HFFc6 (cell line): Measurements from ENCODE around the gene PALD1. TPM values are rescaled to one million over a fixed set of nuclear protein-coding genes. Genes with fewer than 3 reads are reported as not detected.
"Not testable (repeated sequence)": the region's sequence is repeated elsewhere in the genome, so short reads cannot be mapped to it uniquely, and the experiment has no call there.

Experiments used
- DNase-seq: peaks from one replicate; pipeline ENCODE4 v3.0.0-alpha.2; 2018
- H3K27ac Mint-ChIP-seq: 2 replicates; pipeline ENCODE4 v1.8.0; 2020; ENCODE audit warnings: mild to moderate bottlenecking, mixed read lengths
- H3K27me3 Mint-ChIP-seq: 2 replicates; pipeline ENCODE4 v1.8.0; 2021; ENCODE audit warnings: mild to moderate bottlenecking, moderate library complexity, mixed read lengths; ENCODE audit not compliant: insufficient read depth
- H3K36me3 Mint-ChIP-seq: 2 replicates; pipeline ENCODE4 v1.8.0; 2021; ENCODE audit warnings: low read depth, mixed read lengths
- H3K4me1 Mint-ChIP-seq: 2 replicates; pipeline ENCODE4 v1.8.0; 2020; ENCODE audit warnings: low read depth, mixed read lengths
- H3K4me3 Mint-ChIP-seq: 2 replicates; pipeline ENCODE4 v1.8.0; 2020; ENCODE audit warnings: mild to moderate bottlenecking, moderate library complexity, mixed read lengths
- H3K9me3 Mint-ChIP-seq: 2 replicates; pipeline ENCODE4 v1.8.0; 2020; ENCODE audit warnings: mild to moderate bottlenecking, mixed read lengths
- total RNA-seq, 6 experiments: library from RNA; stranded (reverse); fragmentation: NEBNext Ultra II Directional; extraction: Animal tissue kit (Norgen Biotek cat#: 25700); gene quantifications; 2 replicates in 1 of 6; 3 replicates in 5 of 6; pipeline ENCODE4 v1.2.3, GENCODE V29; 2021
- TF ChIP-seq, protein P1 (sequence below): fragments of 200-600 bp; sonication (generic); IDR thresholded peaks from 2 replicates; pipeline ENCODE4 v1.5.0; 2021; ENCODE audit warnings: antibody characterized with exemption, mild to moderate bottlenecking

Gene PALD1
- total RNA-seq, 6 experiments from 2014 or later, result not detected

GRCh38 chr10:70613941-70614340, 135.4 kb downstream of the PALD1 start:
- no peaks in the 10 kb centered on the region for H3K36me3 Mint-ChIP-seq
- TF ChIP-seq, protein P1, sequence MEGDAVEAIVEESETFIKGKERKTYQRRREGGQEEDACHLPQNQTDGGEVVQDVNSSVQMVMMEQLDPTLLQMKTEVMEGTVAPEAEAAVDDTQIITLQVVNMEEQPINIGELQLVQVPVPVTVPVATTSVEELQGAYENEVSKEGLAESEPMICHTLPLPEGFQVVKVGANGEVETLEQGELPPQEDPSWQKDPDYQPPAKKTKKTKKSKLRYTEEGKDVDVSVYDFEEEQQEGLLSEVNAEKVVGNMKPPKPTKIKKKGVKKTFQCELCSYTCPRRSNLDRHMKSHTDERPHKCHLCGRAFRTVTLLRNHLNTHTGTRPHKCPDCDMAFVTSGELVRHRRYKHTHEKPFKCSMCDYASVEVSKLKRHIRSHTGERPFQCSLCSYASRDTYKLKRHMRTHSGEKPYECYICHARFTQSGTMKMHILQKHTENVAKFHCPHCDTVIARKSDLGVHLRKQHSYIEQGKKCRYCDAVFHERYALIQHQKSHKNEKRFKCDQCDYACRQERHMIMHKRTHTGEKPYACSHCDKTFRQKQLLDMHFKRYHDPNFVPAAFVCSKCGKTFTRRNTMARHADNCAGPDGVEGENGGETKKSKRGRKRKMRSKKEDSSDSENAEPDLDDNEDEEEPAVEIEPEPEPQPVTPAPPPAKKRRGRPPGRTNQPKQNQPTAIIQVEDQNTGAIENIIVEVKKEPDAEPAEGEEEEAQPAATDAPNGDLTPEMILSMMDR, result no peak
- H3K27me3 Mint-ChIP-seq, result peaks cover 22% of the 10 kb centered on the region
- H3K27ac Mint-ChIP-seq, result no peak overlapping the region
- DNase-seq, result no peak
- no peak overlapping the region for H3K4me3 Mint-ChIP-seq
- H3K4me1 Mint-ChIP-seq, result no peaks in the 10 kb centered on the region
- H3K9me3 Mint-ChIP-seq, result no peaks in the 10 kb centered on the region

GRCh38 chr10:70614364-70614763, 135.8 kb downstream of the PALD1 start:
- not testable (repeated sequence) for DNase-seq, H3K4me3 Mint-ChIP-seq, H3K9me3 Mint-ChIP-seq, H3K4me1 Mint-ChIP-seq, H3K36me3 Mint-ChIP-seq, H3K27ac Mint-ChIP-seq
- H3K27me3 Mint-ChIP-seq, result peaks cover 22% of the 10 kb centered on the region

- H3K4me1 Mint-ChIP-seq, result no peaks in the 10 kb centered on the region
- DNase-seq, result no peak
- H3K4me3 Mint-ChIP-seq, result no peak overlapping the region
- no peak overlapping the region for H3K27ac Mint-ChIP-seq
- peaks cover 7% of the 10 kb centered on the region for H3K36me3 Mint-ChIP-seq
- TF ChIP-seq, protein P1, result no peak
- H3K27me3 Mint-ChIP-seq, result peaks cover 22% of the 10 kb centered on the region
- H3K9me3 Mint-ChIP-seq, result peaks cover 12% of the 10 kb centered on the region
Observed at GRCh38 chr10:70615211-70615610, 136.6 kb downstream of the PALD1 start.

DNA sequence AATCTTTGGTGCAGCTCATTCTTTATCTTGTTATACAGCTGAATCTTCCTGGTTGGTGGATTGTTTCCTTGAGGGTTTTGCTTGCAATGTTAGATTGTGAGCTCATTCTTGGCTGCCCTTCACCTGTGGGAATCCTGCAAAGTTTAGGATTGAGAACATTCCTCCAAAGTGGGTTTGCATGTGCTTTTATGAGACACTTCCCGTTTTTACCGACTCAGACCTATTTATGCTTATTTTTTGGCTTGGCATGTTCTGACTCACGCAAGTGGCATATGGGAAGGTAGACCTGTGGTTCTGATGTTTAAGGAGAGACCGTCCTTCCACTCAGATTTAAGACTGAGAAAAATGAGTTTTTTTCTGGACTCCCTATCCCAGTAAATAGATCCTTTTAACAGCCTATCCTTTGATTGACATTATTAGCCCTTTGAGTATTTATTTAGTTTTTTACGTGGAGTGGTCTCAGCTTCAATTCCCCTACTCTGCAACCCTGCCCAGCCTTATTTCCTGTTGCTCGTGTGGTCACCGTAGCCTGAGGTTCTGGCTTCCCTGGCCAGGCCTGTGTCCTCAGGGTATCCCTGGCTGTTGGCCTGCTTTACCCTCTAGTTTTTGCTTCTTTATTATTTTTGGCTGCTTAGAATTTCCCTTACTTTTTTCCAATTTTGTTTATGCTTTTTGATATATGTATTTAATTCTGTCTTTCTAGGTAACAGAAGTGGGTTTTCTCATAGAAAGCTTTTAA, 137.4 kb downstream of the PALD1 start:
- H3K4me3 Mint-ChIP-seq, result no peak overlapping the region
- H3K36me3 Mint-ChIP-seq, result peaks cover 13% of the 10 kb centered on the region
- H3K27ac Mint-ChIP-seq, result no peak overlapping the region
- H3K9me3 Mint-ChIP-seq, result peaks cover 18% of the 10 kb centered on the region
- no peaks in the 10 kb centered on the region for H3K4me1 Mint-ChIP-seq
- no peak for DNase-seq
- TF ChIP-seq, protein P1, result no peak
- H3K27me3 Mint-ChIP-seq, result peaks cover 22% of the 10 kb centered on the region

- H3K4me3 Mint-ChIP-seq, result no peak overlapping the region
- TF ChIP-seq, protein P1, result no peak
- H3K27ac Mint-ChIP-seq, result no peak overlapping the region
- H3K27me3 Mint-ChIP-seq, result peaks cover 22% of the 10 kb centered on the region
- no peaks in the 10 kb centered on the region for H3K4me1 Mint-ChIP-seq
- DNase-seq, result no peak
- peaks cover 13% of the 10 kb centered on the region for H3K36me3 Mint-ChIP-seq
- H3K9me3 Mint-ChIP-seq, result peaks cover 22% of the 10 kb centered on the region
Observed at GRCh38 chr10:70616761-70617160, 138.2 kb downstream of the PALD1 start.

Other genes starting within 250 kb of the PALD1 start
- 100 to 1,000 TPM; 105 to 132 (median 121) TPM for gene PPA1, start 245.3 kb upstream of the PALD1 start, total RNA-seq
- not detected for gene NPFFR1, start 194.8 kb upstream of the PALD1 start, total RNA-seq
- 1 to 10 TPM; 1.2 to 2.4 (median 1.8) TPM for gene LRRC20, start 96.1 kb upstream of the PALD1 start, total RNA-seq
- 10 to 100 TPM; 32.7 to 51.0 (median 40.3) TPM for gene EIF4EBP2, start 74.6 kb upstream of the PALD1 start, total RNA-seq
- gene NODAL, start 37.1 kb upstream of the PALD1 start, total RNA-seq, result not detected
- gene PRF1, start 124.0 kb downstream of the PALD1 start, total RNA-seq, result not detected
- gene ADAMTS14, start 193.7 kb downstream of the PALD1 start, total RNA-seq, result under 1 TPM in 4 of 6 experiments, not detected in 2; 0.03 to 0.09 (median 0.05) TPM